RKO (cell line): Measurements from ENCODE around the gene ZNF594.
"Not testable (repeated sequence)": the region's sequence is repeated elsewhere in the genome, so short reads cannot be mapped to it uniquely, and the experiment has no call there.

Source experiments
- DNase-seq: peaks from one replicate; pipeline ENCODE4 v3.0.0-alpha.2; 2016; ENCODE audit warnings: low spot score

ZNF594 gene

DNA sequence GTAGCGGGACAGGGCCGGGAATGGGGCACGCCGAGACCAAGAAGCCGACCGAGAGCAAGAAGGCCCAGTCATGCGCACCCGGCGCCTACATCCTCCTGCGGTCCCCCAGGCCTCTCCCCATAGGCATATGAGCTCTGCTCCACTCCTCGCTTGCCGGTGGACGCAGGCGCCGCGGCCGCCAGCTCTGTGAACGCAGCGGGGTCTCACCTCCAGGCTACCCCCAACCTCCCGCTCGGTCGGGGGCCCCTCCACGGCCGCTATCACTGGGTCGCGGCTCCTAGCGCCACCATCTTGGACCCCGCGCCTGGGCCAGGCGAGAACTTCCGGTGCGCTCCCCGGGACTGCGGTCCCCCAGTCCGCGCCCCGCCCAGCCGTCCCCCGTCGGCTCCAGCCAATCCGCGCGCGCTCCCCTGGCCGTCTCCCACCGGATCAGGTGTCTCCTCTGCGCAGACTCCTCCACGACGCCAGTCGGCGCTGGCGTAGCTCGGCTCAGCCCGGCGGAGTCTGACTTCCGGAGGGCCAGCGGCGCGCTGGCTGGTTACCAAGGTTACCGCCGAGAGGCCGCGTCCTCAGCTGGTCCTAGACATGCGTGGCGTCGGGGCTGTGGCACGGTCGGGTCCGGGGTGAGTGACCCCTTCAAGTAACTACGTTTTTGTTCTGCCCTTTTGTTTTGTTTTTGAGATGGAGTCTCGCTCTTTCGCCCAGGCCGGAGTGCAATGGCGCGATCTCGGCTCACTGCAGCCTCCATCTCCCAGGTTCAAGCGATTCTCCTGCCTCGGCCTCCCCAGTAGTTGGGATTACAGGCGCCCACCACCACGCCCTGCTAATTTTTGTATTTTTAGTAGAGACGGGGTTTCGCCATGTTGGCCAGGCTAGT lies at the start of gene ZNF594:
ZNF594 (minus strand) TSS at position 328 of the 877 bp plus-strand sequence. CDS start 7,612 bp downstream, outside the sequence.
- no peak for DNase-seq

DNA sequence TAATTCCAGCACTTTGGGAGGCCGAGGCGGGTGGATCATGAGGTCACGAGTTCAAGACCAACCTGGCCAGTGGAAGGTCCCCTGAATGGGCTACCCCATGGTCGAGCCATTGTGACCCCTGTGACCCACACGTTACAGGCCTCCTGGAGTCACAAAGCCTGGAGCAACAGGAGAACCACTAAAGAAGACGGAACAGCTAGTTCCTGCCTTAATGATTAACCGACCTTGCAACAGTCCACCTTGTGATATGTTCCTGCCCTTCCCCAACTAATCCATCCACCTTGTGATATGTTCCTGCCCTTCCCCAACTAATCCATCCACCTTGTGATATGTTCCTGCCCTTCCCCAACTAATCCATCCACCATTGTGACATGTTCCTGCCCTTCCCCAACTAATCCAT lies 48.1 kb upstream of the ZNF594 start:
- DNase-seq, result not testable (repeated sequence)

DNA sequence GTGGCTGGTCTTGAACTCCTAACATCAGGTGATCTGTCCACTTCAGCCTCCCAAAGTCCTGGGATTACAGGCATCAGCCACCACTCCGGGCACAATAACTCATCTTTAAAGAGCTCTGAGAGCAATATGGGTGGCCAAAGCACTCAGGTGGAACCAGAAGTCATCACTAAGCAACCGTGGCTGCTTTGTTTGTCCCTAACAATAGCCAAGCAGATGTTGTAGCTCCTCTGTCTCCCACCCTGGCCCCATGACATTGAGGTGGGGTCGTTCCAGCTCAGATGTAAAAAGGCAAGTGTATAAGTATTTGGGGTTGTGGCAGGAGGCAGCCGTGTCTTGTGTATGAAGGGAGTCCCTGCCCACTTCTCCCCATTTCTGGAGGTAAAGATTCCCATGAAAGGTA lies 46.7 kb upstream of the ZNF594 start:
- no peak for DNase-seq

DNA sequence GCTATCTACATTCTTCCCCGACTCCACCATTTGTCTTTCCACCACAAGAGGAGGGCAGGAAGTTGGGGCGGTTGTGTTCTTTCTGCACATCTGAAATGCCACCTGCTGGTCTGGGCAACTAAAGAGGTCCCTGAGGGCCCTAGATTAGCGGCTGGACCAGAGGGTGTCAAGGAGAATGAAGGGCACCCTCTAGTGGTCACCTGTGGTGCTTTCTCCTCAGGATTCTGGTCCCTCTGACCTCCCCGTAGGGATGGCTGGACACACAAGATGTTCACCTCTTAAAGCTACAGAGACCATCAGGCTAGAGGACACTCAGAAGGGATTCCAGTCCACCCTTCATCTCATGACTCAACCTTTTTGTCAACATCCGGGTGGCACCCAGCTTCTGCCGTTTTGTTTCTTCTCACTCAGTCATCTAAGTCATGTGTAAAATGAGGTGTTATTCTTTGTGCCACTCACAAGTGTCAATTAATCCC lies 45.9 kb upstream of the ZNF594 start:
- DNase-seq, result peak; percentile 72

DNA sequence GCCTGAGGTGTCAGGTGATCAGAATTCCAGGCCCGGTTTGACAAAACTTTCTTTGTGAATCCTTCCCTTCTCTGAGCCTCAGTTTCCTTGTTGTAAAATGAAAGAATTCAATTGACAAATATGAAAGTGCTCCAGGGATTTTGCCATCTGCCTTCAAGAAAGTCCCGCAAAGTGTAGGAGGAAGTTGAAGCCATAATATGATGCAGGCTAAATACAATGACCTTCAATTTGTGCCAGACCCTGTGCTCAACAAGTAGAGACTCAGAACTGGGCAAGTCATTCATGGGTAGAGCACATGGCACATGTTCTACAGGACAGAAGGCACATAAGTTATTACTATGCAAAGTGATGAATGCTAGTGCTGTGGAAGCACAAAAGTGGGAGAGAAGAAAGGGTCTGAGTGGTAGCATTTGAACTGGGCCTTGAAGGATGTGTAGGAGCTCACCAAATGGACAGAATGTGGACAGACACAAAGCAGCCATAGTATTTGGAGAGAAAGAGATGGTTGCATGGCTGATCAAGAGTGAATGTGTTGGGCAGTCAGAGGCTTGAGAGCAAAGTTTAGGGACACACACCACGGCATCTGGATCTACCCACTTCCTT lies 45.4 kb upstream of the ZNF594 start:
- no peak for DNase-seq

DNA sequence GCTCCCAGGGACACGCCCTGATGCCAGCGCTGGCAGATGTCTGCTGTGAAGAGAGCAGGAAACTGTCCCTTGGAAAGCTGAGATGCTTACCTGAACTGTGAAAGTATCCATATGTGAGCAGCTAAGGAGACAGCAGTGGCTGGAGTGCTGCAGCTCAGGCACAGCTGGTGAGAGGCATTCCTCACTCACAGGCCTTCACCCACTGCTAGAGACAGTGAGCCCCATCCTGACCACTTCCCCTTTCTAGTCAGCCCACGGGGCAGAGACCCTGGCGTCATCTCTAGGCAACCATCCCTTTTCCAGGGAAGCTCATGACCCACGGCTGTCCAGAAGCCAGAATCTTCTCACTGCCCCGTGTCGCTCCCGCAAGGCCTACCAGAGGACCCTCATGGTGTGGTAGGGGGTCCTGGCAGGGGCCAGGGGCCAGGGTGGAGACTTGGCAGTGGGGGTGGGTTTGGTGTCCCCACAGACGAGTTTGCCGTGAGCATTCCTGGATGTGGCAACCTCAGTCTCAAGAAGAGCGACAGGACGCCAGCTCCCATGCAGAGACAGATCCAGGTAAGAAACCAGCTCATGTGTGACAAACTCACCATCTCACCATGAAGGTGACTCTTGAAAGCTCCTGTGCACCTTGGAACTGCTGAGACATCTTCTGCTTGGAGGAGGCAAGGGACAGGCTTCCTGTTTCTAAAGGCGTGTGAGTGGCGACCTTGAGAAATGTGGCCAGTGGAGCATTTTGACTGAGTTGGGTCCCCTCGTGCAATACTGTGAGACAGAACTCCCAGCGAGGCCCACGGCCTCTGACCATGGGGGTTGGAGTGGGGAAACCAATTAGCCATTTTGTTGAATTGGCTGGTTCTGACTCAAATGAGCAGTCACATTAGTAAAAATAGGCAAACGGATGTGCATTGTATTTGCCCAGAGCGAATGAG lies 43.2 kb upstream of the ZNF594 start, which contains the start of gene SCIMP:
SCIMP (minus strand) TSS at position 216 of the 932 bp plus-strand sequence; CDS start at position 111, 105 bp downstream.
- DNase-seq, result no peak

DNA sequence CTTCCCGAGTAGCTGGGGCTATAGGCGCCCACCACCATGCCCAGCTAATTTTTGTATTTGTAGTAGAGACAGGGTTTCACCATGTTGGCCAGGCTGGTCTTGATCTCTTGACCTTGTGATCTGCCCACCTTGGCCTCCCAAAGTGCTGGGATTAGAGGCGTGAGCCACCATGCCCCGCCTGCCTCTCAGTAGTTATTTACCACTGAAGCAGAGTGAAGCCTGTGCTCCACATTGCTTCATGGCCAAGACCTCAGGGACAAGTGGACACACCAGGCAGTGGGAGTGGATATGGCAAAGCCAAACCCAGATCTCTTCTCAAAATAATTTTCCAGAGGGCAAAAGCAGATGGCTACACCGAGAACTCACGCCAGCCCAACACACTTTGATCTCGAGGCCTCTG lies 41.8 kb upstream of the ZNF594 start:
- not testable (repeated sequence) for DNase-seq

DNA sequence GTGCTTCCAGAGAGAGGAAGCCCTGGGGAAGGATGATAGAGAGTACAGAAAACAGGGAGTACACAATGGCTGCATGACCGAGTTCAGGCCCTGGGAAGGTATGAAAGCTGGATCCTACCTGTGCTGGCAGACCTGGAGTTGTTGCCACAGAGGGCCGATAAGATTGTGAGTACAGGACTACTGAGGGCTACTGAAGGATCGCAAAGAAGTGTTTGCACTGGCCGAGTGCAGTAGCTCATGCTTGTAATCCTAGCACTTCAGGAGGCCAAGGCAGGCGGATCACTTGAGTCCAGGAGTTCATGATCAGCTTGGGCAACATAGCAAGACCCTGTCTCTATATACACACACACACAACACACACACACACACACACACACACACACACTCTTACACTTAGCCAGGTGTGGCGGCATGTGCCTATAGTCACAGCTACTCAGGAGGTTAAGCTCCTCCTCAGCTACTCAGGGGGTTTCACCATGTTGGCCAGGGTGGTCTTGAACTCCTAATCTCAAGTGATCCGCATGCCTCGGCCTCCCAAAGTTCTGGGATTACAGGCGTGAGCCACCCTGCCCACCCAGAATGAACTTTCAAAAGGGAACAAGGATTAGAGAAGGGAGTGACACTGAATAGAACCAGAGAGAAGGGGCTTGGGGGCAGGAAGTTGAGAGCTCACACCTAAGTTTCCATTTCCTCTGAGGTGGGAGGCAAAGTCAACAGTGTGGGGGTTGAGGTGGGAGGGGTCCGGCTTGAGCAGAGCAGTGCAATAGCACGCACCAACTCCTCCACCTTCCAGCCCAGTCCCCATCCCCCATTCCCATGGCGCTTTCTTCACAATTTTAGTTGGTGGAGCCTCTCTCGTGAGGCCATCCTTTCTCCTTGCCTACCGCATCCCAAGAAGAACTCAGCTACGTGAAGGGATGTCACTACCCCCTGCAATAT lies 35.5 kb upstream of the ZNF594 start:
- no peak for DNase-seq

DNA sequence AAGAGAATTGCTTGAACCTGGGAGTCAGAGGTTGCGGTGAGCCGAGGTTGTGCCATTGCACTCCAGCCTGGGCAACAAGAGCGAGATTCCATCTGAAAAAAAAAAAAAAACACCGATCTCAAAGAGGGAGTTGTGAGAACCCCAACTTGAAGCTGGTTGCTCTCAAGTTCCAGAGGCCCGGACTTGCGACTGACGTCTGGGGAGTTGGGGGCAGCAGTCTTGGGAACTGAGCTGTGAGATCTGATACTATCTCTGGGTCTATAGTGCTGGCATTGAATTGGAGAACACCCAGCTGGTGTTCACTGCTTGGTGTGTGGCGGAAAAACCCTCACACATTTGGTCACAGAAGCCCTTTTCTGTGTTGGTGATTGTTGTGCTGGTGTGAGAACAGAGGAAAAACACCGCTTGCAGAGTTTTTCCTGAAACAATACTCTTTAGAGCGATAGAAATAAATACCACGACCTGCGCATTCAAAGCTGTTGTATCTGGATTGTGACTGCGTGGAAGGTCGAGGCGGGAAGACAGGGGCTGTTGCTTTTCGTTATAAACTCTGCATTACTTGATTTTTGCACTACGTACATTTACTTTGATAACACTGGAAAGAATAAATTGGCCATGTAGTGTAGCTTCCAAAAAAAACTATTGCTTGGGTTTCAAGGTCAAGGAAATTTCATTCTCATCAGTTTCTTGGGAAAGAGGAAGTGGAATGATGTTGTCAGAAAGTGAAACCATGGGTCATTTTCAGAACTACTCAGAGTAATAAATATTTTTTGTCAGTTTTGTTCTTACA lies 34.2 kb upstream of the ZNF594 start:
- no peak for DNase-seq

DNA sequence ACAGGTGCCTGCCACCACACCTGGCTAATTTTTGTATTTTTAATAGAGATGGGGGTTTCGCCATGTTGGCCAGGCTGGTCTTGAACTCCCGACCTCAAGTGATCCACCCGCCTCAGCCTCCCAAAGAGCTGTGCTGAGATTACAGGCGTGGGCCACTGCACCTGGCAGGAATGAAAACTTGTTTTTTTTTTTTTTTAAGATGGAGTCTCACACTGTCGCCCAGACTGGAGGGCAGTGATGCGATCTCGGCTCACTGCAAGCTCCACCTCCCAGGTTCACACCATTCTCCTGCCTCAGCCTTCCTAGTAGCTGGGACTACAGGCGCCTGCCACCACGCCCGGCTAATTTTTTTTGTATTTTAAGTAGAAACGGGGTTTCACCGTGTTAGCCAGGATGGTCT lies 30.2 kb upstream of the ZNF594 start:
- DNase-seq, result not testable (repeated sequence)

DNA sequence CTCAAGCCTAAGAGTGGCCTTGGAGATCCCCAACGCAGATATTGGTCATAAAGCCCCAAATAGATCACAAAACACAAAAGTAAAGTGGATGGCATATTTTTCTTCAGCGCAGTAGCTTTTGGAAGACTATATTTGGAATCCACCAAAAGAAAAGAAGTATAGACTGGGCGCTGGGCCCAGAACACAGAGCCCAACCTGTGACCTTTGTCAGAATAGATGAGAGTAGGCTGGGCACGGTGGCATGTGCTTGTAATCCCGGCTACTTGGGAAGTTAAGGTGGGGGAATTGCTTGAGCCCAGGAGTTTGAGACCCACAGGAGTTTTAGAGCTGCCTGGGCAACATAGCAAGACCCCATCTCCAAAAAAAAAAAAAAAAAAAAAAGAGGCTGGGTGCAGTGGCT lies 28.4 kb upstream of the ZNF594 start:
- DNase-seq, result no peak

DNA sequence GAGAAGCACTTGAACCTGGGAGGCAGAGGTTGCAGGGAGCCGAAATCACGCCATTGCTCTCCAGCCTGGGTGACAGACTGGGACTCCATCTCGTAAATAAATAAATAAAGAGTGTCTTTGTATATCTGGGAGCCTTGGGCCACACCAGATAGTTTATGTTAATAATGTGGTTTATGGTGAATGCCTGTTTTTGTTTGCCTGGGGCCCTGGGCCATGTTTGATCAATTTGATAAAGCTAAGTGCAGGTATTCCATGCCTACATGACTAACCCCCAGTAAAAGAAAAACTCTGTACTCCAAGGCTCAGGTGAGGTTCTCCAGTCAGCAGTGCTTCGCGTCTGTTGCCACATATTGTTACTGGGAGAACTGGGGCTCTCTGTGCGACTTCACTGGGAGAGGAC lies 27.9 kb upstream of the ZNF594 start:
- no peak for DNase-seq

DNA sequence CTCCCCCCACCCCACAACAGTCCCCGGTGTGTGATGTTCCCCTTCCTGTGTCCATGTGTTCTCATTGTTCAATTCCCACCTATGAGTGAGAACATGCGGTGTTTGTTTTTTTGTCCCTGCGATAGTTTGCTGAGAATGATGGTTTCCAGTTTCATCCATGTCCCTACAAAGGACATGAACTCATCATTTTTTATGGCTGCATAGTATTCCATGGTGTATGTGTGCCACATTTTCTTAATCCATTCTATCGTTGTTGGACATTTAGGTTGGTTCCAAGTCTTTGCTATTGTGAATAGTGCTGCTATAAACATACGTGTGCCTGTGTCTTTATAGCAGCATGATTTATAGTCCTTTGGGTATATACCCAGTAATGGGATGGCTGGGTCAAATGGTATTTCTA lies 25.9 kb upstream of the ZNF594 start:
- DNase-seq, result not testable (repeated sequence)

DNA sequence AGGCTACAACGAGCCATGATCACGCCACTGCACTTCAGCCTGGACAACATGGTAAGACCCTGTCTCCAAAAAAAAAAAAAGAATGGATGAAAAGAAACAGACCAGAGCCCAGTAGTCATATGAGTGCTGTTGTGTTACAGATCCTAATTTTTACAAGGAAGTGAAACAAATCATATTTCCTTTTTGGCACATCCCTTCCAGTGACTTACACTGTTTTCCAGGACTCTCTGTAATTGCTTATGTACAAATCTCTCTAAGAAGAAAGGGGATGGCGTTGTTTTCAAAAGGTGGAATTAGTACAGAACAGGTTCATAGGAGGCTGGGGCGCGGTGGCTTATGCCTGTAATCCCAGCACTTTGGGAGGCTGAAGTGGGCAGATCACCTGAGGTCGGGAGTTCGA lies 19.8 kb upstream of the ZNF594 start:
- no peak for DNase-seq

DNA sequence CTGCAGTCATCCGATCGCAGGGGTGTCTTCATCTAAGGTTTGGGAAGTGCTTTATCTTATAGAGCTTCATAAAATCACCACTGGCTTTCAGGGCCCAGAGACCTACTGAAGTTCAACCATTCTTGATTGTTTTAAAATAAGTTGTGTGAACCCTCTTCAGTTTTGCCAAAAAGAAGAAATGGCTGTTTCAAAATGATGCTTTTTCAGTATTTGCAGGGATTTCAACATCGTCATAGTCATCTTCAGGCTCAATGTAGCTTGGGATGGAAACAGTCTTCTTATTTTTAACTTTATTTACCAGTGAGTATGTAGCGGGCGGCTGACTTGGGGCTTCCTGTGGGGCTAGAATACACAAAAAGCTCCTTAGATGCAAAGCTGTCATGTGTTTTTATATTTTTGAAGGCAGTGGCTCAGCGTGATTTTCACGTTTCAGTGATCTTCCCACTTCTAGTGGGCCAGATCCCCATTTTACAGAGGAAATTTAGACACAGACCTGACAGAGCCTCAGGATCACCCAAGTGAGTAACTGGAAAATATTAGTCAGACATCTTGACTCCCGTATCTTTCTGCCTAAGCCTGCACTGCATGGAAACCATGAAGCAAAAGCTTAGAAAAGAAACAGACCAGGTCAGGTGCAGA lies 19.1 kb upstream of the ZNF594 start:
- peak; percentile 52 for DNase-seq

DNA sequence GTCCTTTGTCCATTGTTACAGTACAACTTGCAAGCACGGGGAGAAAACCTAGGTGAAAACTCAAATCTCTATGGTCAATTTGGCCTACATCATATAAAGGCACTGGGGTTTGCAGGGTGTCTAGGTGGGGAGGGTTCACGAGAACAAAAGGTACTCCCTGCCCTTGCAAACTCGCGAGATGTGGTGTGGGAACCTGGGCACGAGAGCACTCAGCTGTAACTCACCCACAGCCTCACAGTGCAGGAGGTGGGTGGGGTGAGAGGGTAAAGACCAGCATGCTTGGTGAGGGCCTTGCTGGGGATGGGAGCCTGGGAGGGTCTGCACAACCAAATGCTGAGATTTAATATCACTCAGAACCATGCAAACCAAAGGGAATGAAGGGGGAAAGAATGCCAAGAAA lies 18.4 kb upstream of the ZNF594 start:
- no peak for DNase-seq

DNA sequence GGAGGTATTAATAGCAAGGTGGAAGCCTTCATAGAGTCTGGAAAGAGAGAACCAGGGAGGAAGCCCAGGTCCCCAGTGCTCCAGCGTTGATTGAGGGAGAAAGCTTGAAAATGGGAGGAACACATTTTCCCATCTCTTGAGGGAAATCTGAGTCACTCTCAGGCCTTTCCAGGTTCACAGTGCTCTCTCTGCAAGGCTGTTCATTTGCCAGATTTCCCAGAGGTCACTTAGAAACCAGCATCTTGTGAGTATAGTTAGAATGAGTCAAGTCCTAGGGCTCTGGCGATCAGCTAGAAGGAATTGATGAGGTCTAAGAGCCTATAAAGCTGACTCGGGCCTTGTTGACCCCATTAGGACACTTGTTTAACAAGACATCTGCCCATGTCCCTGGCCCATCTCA lies 17.7 kb upstream of the ZNF594 start:
- DNase-seq, result no peak

DNA sequence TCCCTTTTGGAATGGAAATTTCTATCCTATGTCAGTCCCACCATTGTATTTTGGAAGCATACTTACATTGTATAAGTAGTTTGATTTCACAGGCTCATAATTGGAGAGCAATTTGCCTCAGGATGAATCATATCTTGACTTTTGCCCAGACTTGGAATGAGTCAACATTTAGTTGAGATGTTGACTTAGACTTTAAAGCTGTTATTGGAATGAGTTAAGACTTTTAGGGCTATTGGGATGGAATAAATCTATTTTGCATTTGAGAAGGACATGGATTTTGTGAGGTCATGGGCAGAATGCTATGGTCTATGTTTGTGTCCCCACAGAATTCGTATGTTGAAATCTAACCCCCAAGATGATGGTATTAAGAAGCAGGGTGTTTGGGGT lies 12.2 kb upstream of the ZNF594 start:
- DNase-seq, result peak; percentile 43

DNA sequence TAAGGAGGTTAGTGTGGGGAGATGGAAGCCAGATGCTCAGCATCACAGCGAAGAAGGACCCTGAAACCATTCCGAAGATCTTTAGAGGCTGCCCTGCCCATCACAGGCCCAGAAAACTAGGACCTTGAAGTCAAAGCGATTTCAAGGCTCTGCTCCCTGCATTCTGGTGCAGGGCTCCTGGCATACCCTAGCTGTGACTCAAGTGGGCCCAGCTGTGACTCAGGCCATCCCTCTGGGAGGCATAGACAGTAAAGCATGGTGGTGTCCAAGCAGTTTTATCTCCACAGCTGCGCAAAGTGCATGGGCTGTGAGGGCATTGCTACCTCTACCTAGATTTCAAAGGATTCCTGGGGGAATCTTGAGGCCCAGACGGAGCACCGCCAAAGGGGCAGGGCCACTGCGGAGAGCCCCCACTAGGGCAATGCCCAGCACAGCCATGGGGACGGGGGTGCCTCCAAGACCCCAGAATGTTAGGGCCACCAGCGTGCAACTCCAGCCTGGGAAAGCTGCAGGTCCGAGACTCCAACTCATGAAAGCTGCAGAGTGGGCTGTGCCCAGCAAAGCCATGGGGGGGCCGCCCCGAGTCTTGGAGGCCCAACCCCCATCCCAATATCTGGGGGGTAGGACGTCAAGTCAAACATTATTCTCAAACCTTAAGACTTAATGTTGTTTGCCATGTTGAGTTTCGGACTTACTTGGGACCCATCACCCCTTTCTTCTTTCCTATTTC lies 11.7 kb upstream of the ZNF594 start:
- DNase-seq, result no peak
